GM12874 (cell line): ENCODE measurements around the gene TTLL11.

Experiments used
- TF ChIP-seq, protein P1 (sequence below): IDR thresholded peaks from 2 replicates; pipeline ENCODE4 v1.5.1; 2011; ENCODE audit warnings: low read depth, mild to moderate bottlenecking, control low read depth, low read length, moderate library complexity; ENCODE audit not compliant: insufficient read depth

Gene TTLL11

DNA sequence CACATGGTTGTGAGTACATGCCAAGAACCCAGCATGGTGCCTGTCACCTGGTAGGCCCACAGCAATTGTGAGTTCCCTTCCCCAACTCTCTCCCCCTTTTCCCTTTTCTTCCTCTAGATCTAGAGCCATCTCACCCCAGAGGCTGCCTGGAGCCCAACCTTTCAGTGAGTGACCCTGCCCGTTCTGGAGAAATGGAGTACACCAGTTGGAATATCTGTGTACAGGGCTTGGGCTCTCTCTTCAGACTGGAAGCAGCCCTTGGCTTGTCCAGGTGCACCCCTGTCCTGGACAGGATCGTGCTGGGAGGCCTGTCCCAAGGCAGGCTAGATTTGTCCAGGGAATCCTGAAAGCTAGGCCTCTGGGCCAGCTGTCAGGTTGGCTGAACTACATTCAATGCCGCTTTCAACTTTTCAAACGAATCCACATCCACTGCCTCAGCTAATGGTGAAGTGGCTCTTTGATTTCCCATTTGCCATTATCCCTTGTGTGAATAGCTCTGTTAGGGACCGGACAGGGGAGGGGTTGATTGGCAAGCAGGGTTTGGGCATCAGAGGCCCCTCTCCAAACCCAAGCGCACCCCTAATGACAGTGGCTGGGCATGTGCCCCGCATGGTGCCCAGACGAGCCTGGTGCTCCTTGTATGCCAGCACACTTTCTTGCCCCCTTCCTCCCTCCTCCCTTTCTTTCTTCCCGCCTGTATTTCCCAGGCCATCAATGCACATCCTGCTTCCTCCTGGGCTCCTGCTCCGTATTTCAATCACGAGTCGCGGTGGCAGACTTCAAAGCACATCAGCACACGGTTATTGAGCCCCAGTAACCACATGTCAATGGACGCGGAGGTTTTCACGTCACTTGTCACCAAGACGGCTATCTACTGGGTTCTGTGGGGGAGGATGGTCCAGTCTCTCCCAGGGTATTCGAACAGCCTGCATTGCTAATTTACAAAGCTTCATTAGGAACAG lies 230.5 kb downstream of the TTLL11 start:
- TF ChIP-seq, protein P1, sequence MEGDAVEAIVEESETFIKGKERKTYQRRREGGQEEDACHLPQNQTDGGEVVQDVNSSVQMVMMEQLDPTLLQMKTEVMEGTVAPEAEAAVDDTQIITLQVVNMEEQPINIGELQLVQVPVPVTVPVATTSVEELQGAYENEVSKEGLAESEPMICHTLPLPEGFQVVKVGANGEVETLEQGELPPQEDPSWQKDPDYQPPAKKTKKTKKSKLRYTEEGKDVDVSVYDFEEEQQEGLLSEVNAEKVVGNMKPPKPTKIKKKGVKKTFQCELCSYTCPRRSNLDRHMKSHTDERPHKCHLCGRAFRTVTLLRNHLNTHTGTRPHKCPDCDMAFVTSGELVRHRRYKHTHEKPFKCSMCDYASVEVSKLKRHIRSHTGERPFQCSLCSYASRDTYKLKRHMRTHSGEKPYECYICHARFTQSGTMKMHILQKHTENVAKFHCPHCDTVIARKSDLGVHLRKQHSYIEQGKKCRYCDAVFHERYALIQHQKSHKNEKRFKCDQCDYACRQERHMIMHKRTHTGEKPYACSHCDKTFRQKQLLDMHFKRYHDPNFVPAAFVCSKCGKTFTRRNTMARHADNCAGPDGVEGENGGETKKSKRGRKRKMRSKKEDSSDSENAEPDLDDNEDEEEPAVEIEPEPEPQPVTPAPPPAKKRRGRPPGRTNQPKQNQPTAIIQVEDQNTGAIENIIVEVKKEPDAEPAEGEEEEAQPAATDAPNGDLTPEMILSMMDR = no peak

DNA sequence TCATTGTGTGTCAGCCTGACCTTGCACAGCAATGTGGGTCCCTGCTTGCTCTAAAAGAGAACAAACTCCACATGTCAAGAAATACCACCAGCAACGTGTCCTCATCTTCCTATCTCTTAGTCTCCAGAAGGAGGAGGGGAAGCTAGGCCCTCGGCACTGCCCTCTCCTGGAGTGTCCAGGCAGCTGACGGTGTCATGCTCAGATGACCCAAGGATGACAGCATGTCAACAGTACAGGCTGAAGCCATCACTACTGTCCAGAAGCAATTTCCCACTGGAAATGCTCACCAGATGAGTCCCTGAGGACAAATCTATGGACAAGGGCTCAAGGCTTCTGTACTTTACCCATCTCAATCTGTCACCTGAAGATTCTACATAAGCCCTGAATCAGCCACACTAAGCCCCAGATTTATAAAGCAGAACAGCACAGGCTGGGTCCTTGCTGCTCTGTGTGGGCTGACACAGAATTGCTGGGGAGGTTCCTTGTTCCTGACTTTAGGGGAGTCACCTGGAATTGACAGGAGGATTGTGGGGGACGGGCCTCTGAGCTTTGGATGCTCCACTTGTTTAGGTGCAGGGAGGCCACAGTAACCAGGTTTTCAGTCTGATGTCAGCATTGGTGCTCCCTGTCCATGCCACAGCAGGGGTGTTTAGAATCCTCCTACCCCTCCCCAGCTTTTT lies 231.5 kb downstream of the TTLL11 start:
- TF ChIP-seq, protein P1 = peak; percentile 35; the same call in 1 of the 2 replicates

DNA sequence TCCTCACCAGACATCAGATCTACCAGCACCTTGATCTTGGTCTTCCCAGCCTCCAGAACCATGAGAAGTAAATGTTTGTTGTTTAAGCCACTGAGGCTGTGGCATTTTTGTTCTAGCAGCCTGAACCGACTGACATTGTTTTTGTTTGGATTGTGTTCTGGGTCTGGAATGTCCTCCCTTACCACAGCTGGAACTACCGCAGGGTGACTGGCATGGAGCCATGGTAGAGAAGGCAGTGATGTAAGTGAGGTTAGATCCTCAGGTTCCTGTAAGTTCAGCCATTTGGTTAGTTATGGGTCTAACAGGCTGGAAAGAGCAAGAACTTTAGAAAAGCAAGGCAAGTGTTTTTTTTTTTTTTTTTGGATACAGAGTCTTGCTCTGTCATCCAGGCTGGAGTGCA lies 232.4 kb downstream of the TTLL11 start:
- TF ChIP-seq, protein P1 = no peak

DNA sequence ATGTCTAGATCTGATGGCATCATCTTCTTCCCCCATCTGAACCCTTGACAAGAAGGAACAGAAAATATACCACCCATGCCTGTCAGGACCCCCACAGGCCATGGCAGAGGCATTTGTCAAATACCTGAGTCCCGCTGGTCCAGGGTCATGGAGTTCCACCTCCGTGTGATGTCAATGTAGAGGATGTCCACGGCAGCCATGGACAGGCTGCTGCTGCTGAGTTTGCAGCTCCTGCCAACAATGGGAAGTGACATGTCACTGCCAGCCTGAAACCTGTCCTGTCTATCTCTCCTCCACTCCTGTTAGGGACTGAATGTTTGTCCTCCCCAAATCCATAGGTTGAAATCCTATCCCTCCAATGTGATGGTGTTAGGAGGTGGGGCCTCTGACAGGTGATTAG lies 232.9 kb downstream of the TTLL11 start:
- TF ChIP-seq, protein P1 = no peak

DNA sequence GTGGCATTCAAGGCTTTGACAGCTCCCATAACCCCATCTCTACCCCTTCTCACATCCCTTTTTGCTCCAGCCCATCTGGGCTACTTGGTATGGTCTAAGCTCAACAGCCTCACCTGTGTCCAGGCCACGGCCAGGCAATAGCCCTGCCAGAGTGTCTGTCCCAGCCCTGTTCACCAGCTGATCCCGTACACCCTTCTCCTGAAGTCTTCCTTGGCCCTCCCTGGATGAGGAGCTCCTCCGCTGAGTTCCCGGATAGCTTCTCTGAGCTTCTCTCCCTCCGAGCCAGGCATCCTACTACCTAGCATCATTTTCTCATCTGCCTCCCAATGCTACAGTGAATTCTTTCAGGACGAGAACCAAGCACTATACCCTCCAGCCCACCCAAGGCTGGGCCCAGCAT lies 233.5 kb downstream of the TTLL11 start:
- TF ChIP-seq, protein P1 = no peak

DNA sequence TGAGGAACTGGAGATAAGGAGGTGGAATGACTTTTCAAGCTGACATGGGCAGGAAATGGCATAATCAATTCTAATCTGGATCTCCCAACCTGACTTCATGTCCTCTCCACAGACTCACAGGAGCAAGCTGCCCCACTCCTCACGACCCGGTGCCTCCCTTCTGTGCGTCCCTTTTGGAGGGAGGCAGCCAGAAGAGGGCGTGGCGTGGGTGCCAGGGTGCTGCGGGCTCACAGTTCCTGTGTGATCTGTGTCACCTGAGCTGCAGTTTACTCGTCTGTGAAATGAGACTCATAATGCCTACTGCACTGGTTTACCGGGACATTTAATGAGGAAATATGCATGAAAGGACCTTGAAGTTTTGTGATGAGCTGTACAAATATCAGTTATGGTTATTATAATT lies 234.3 kb downstream of the TTLL11 start:
- TF ChIP-seq, protein P1 = no peak

DNA sequence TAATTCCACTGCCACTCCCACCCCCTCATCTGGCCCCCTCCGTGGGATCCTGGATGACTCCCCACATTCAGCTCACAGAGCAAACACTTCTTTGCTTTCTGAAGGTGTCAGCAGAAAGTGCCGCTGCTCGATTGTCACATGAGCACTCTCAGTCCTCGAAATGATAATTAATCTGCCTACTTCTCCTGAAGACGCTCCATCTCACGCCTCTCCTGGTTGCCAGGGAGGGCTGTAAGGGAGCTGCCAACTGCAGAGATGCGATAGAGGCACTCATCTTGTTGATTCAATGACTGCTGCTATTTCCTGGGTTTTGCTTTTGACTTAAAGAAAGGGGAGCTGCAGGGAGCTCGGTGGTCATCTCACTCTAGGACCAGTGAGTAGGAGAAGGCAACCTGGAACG lies 235.2 kb downstream of the TTLL11 start:
- TF ChIP-seq, protein P1 = no peak
